Muscle of leg (tissue), 11 donors: Measurements from ENCODE around the gene MACC1. TPM values are rescaled to one million over a fixed set of nuclear protein-coding genes. Genes with fewer than 3 reads are reported as not detected.

Source experiments
- DNase-seq: peaks from one replicate; pipeline ENCODE4 v3.0.0; 2013
- H3K27ac ChIP-seq: one replicate; pipeline ENCODE4 v1.5.1; 2013; ENCODE audit warnings: mild to moderate bottlenecking, low read length, control low read depth
- H3K27me3 ChIP-seq: one replicate; pipeline ENCODE4 v1.6.1; 2013; ENCODE audit warnings: low read length; ENCODE audit not compliant: control insufficient read depth, insufficient read depth
- H3K36me3 ChIP-seq: one replicate; pipeline ENCODE4 v1.6.1; 2013; ENCODE audit warnings: low read length; ENCODE audit not compliant: control insufficient read depth, insufficient read depth
- H3K4me1 ChIP-seq: one replicate; pipeline ENCODE4 v1.6.1; 2013; ENCODE audit warnings: low read length; ENCODE audit not compliant: control insufficient read depth, insufficient read depth
- H3K4me3 ChIP-seq: one replicate; pipeline ENCODE4 v1.5.1; 2013; ENCODE audit warnings: low read length, control low read depth
- H3K9me3 ChIP-seq: replicated peaks from 2 replicates; pipeline ENCODE4 v1.6.1; 2013; ENCODE audit warnings: low read depth, low read length; ENCODE audit not compliant: control insufficient read depth
- WGBS: methylation state at CpG from one replicate; pipeline ENCODE4 v1.1.5; 2013; ENCODE audit warnings: missing lambda C conversion rate; ENCODE audit not compliant: insufficient coverage; 5-methylcytosine and 5-hydroxymethylcytosine counted together
- polyA plus RNA-seq, 8 donors: library from polyadenylated mRNA; unstranded; fragments of 120-200 nt; gene quantifications; one replicate each; pipeline versions ENCODE4 v1.2.1 to v1.2.3, GENCODE V29; 2013; ENCODE audit warnings: inconsistent platforms in 1 of 8, low replicate concordance in 1 of 8; ENCODE audit not compliant: insufficient read length in 8 of 8, insufficient read depth in 1 of 8
- total RNA-seq: library from RNA; stranded (reverse); fragments of 120-200 nt; gene quantifications from one replicate; pipeline ENCODE4 v1.2.4, GENCODE V29; 2013

Gene MACC1
- total and polyA plus RNA-seq, 9 donors, result 0.04 to 2.7 (median 0.09) TPM

- Histone ChIP-seq H3K4me3 (no peak overlapping the region), H3K27ac (no peak overlapping the region)
- no CpG with 5 or more reads among the region's 3 CpGs for WGBS
Observed at GRCh38 chr7:20241194-20241910, 24.2 kb upstream of the MACC1 start.

DNA sequence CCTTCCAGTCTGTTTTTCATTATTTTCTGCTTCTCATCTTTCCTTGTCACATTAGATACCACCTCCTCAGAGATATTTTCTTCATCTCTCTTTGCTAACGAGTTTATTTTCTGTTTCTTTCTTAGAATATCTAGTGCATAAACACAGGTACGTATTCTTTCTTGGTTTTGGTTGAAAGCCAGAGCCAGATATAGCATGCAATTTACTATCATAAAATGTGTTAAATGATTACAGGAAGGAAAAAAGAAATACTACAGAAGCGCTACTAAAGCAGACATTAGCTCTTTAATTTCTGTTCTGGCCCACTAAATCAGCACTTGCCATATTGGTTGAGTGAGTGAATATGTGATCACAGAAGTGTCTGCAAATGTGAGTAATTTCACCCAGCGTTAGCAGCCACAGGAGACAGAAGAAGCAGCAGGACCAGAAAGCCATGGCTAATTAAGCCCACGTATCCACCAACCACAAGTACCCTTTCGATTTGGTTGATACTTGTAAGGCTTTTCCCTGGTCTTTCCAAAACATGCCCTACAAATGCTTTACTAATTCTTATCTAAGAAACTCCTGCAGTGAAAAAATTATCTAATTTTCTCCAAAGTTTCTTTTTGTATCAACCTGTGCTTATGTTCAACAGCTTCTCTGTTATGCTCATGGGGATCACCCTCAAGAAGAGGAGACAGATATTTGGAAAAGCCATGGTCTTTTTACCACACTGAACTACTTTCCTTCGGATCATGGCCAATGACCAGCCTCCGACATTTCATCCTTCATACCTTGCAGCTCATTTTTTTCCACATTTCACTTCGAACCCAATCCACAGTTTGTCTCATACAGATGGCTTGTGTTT, 23.1 kb upstream of the MACC1 start:
- DNase-seq, result no peak
- H3K9me3 ChIP-seq, result no peaks in the 10 kb centered on the region
- no peak overlapping the region for H3K4me3 ChIP-seq
- no peaks in the 10 kb centered on the region for H3K36me3 ChIP-seq
- no peak overlapping the region for H3K27ac ChIP-seq
- H3K4me1 ChIP-seq, result no peaks in the 10 kb centered on the region
- no peaks in the 10 kb centered on the region for H3K27me3 ChIP-seq
- WGBS, result 82% methylated on average over 4 of the region's 9 CpGs

More at GRCh38 chr7:20241194-20241910, 24.2 kb upstream of the MACC1 start:
- no peak for DNase-seq
- Histone ChIP-seq H3K27me3 (no peaks in the 10 kb centered on the region), H3K4me1 (no peaks in the 10 kb centered on the region), H3K9me3 (no peaks in the 10 kb centered on the region), H3K36me3 (no peaks in the 10 kb centered on the region)

DNA sequence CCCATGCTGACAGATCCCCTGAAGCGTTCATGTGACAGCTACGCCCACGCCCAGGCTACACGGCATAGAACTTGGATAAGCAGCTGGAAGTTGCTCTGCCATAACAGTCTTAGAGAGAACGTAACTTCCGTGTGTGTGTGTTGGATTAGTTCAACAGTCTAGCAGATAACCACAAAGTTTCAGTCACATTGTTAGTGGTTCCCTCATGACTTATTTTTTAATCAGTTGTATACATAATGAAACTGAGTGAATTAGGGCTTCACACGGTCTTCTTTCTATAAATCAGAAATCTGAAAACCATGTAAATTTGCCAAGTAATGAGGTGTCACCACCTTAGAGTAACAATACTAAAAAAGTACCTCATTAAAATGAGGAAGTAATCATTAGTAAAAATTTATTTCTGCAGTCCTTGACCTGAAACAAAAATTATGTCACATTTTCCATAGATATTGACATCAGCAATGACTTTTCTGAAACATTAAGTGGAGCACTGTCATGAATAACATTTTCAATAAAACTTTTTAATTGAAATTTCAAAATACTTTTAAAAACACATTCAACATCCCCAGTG, 21.7 kb upstream of the MACC1 start:
- WGBS, result 53% methylated on average over 2 of the region's 7 CpGs
- no peaks in the 10 kb centered on the region for H3K9me3 ChIP-seq

GRCh38 chr7:20238194-20238753, 21.1 kb upstream of the MACC1 start:
- no peaks in the 10 kb centered on the region for H3K9me3 ChIP-seq
- H3K36me3 ChIP-seq, result no peaks in the 10 kb centered on the region
- no peak overlapping the region for H3K4me3 ChIP-seq
- H3K27ac ChIP-seq, result no peak overlapping the region
- no peak for DNase-seq
- 89% methylated on average over 5 of the region's 7 CpGs for WGBS
- no peaks in the 10 kb centered on the region for H3K4me1 ChIP-seq
- H3K27me3 ChIP-seq, result no peaks in the 10 kb centered on the region

More for the DNA sequence above, 21.7 kb upstream of the MACC1 start:
- Histone ChIP-seq H3K27me3 (no peaks in the 10 kb centered on the region), H3K4me1 (no peaks in the 10 kb centered on the region), H3K4me3 (no peak overlapping the region), H3K36me3 (no peaks in the 10 kb centered on the region), H3K27ac (no peak overlapping the region)
- peak; percentile 23 for DNase-seq

GRCh38 chr7:20237464-20238193, 20.4 kb upstream of the MACC1 start:
- Histone ChIP-seq H3K4me3 (no peak overlapping the region), H3K36me3 (no peaks in the 10 kb centered on the region), H3K4me1 (no peaks in the 10 kb centered on the region), H3K27me3 (no peaks in the 10 kb centered on the region), H3K9me3 (no peaks in the 10 kb centered on the region), H3K27ac (no peak overlapping the region)
- no peak for DNase-seq
- 87% methylated on average over 2 of the region's 2 CpGs for WGBS

DNA sequence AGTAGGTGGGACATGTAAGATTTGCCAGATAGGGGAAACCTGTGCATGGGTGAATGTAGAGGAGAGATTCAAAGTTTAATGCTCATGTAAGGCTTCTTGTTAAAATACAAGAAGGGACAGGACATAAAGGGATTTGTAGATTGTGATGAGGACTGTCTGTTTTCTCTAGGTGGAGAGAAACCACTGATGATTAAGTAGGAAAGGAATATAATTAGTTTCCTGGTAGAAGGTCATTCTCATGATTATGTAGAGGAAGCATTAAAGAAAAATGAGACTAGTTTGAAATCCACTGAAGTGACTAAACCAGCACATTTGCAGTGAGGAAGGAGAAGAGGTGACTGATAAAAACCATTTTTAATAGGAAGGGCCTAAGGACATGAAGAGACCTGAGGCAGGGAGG, 19.6 kb upstream of the MACC1 start:
- H3K27ac ChIP-seq, result no peak overlapping the region
- no peaks in the 10 kb centered on the region for H3K36me3 ChIP-seq
- DNase-seq, result no peak
- H3K4me1 ChIP-seq, result no peaks in the 10 kb centered on the region
- no peaks in the 10 kb centered on the region for H3K9me3 ChIP-seq
- no peaks in the 10 kb centered on the region for H3K27me3 ChIP-seq
- no peak overlapping the region for H3K4me3 ChIP-seq

DNA sequence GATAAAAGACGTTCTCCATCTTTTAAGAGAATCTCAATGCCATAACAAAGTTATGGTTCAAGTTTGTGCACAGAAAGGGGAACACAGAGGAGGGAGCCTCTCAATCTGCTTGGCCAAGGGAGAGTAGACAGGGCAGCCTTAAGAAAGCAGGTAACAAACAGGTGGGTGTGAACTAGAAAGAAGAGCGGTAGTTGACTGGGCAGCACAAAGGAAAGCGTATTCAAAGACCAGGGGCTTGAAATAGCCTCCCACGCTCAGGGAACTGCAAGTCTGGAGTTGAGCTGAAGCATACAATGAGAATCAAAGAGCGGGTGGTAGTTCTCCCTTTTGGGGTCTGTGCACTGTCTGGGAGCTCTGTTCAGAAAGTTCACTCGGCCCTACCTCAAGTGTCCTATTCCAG, 18.9 kb upstream of the MACC1 start:
- H3K27me3 ChIP-seq, result no peaks in the 10 kb centered on the region

DNA sequence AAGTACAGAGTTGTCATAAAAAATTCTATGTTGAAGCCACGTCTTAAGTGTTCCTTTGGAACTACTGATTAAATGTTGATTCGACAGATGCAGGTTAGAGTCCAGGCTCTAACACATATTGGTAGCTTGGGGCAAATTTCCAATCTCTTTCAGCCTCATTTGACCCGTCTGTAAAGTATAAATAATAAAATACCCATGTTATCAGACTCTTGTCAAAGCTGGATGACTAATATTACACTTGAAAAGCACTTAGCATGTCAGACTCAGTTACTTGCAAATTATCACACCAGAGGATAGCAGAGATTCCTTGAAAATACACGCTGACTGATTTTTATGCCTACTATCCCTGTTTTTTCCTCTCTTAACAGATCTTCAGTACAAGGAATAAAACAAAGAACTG, 18.1 kb upstream of the MACC1 start:
- no peak overlapping the region for H3K27ac ChIP-seq
- no peaks in the 10 kb centered on the region for H3K36me3 ChIP-seq
- H3K4me3 ChIP-seq, result no peak overlapping the region
- no peaks in the 10 kb centered on the region for H3K4me1 ChIP-seq
- WGBS, result no CpG with 5 or more reads among the region's 4 CpGs
- no peaks in the 10 kb centered on the region for H3K27me3 ChIP-seq
- DNase-seq, result no peak
- H3K9me3 ChIP-seq, result no peaks in the 10 kb centered on the region

More for the DNA sequence above, 18.9 kb upstream of the MACC1 start:
- no peaks in the 10 kb centered on the region for H3K4me1 ChIP-seq
- WGBS, result 98% methylated on average over 4 of the region's 6 CpGs
- no peak for DNase-seq
- H3K36me3 ChIP-seq, result no peaks in the 10 kb centered on the region
- no peak overlapping the region for H3K27ac ChIP-seq
- no peak overlapping the region for H3K4me3 ChIP-seq
- no peaks in the 10 kb centered on the region for H3K9me3 ChIP-seq

DNA sequence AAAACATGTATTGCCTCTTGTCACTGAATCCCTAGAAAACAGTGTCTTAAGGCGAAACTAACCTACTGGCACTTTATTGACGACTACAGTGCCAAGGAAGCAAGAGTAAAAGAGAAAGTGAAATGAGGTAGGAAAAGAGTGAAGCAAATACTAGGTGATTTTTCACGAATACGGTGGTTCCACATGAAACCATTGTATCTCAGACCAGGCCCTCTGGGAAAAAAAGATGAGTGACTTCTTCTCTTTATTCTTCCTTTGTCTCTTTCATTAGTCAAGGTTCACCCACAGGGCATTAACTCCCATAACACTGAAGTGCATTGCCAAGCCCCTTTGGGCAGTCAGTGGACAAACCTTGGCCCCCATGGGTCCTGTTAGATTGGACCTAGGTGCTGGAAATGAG, 16.2 kb upstream of the MACC1 start:
- H3K36me3 ChIP-seq, result no peaks in the 10 kb centered on the region
- no CpG with 5 or more reads among the region's 4 CpGs for WGBS
- H3K4me1 ChIP-seq, result no peaks in the 10 kb centered on the region
- no peak for DNase-seq
- H3K27ac ChIP-seq, result no peak overlapping the region
- H3K27me3 ChIP-seq, result no peaks in the 10 kb centered on the region
- no peak overlapping the region for H3K4me3 ChIP-seq
- no peaks in the 10 kb centered on the region for H3K9me3 ChIP-seq
